H1 (cell line): Measurements from ENCODE around the gene STAT2. TPM values are rescaled to one million over a fixed set of nuclear protein-coding genes. Genes with fewer than 3 reads are reported as not detected.

ENCODE experiments used
- CTCF ChIA-PET: fragments of 300-600 bp; sonication (Branson Sonifier 250); formaldehyde crosslinking; loops from one replicate; lab custom pipeline; 2021; ENCODE audit not compliant: partially characterized antibody; lab: Charles Lee
- POLR2A ChIA-PET: fragments of 300-600 bp; sonication (Branson Sonifier 250); formaldehyde crosslinking; loops from one replicate; lab custom pipeline; 2021; ENCODE audit warnings: inconsistent platforms; ENCODE audit not compliant: partially characterized antibody; lab: Charles Lee
- DNase-seq, 2 experiments: peaks; one replicate each; pipeline versions ENCODE4 v3.0.0 to v3.0.0-alpha.2; 2010 to 2022; ENCODE audit warnings: low spot score in 2 of 2, low read depth in 1 of 2, mixed read lengths in 1 of 2
- FAIRE-seq: peaks from 2 replicates; lab custom pipeline; 2011; peaks lifted over from hg19 to GRCh38; lab: Jason Lieb, UNC
- H2AFZ ChIP-seq: 2 replicates; pipeline ENCODE4 v1.8.1; 2012; ENCODE audit warnings: low read length, inconsistent platforms
- H2AK5ac ChIP-seq: 2 replicates; pipeline ENCODE4 v1.6.1; 2013; ENCODE audit warnings: low read depth, low read length
- H2BK120ac ChIP-seq: replicated peaks from 2 replicates; pipeline ENCODE3; 2013; ENCODE audit warnings: low read depth, low read length, inconsistent platforms
- H2BK12ac ChIP-seq: 2 replicates; pipeline ENCODE4 v1.6.1; 2013; ENCODE audit warnings: low read depth, low read length
- H2BK15ac ChIP-seq: 2 replicates; pipeline ENCODE4 v1.6.1; 2013; ENCODE audit warnings: low read length
- H2BK20ac ChIP-seq: 2 replicates; pipeline ENCODE4 v1.6.1; 2013; ENCODE audit warnings: low read length
- H2BK5ac ChIP-seq: 2 replicates; pipeline ENCODE4 v1.6.1; 2013; ENCODE audit warnings: low read depth, low read length
- H3K14ac ChIP-seq: 2 replicates; pipeline ENCODE4 v1.6.1; 2013; ENCODE audit warnings: inconsistent platforms; ENCODE audit not compliant: insufficient read length
- H3K18ac ChIP-seq: 2 replicates; pipeline ENCODE4 v1.6.1; 2013; ENCODE audit warnings: low read length; ENCODE audit errors: extremely low read depth
- H3K23ac ChIP-seq: 2 replicates; pipeline ENCODE4 v1.6.1; 2013; ENCODE audit warnings: inconsistent platforms; ENCODE audit not compliant: insufficient read length
- H3K23me2 ChIP-seq: 2 replicates; pipeline ENCODE4 v1.6.1; 2013; ENCODE audit warnings: low read depth, low read length
- H3K27ac ChIP-seq: 2 replicates; pipeline ENCODE4 v1.6.1; 2011; ENCODE audit warnings: low read depth, low read length, inconsistent platforms
- H3K27me3 ChIP-seq, 4 experiments: replicated peaks in 1 of 4; 1 replicate in 1 of 4; 2 replicates in 3 of 4; pipeline versions ENCODE4 v1.6.1 to v1.8.1; 2011 to 2013; ENCODE audit warnings: low read length in 3 of 4, mild to moderate bottlenecking in 3 of 4, inconsistent platforms in 2 of 4, mixed read lengths in 2 of 4, moderate library complexity in 1 of 4; ENCODE audit not compliant: control insufficient read depth in 3 of 4, insufficient read depth in 3 of 4; ENCODE audit errors: extremely low read depth in 1 of 4
- H3K36me3 ChIP-seq, 4 experiments: 2 replicates each; pipeline versions ENCODE4 v1.6.1 to v1.8.1; 2011 to 2013; ENCODE audit warnings: mild to moderate bottlenecking in 4 of 4, low read length in 3 of 4, moderate library complexity in 2 of 4, control low read depth in 1 of 4, inconsistent platforms in 1 of 4; ENCODE audit not compliant: insufficient read depth in 4 of 4, control insufficient read depth in 2 of 4
- H3K4ac ChIP-seq: replicated peaks from 2 replicates; pipeline ENCODE3; 2013; ENCODE audit warnings: low read length, low read depth, mixed read lengths, inconsistent platforms; ENCODE audit not compliant: insufficient read length
- H3K4me1 ChIP-seq, 4 experiments: replicated peaks in 1 of 4; 1 replicate in 1 of 4; 2 replicates in 3 of 4; pipeline versions ENCODE4 v1.6.1 to v1.8.1; 2011 to 2013; ENCODE audit warnings: low read length in 3 of 4, inconsistent platforms in 2 of 4, mixed read lengths in 1 of 4; ENCODE audit not compliant: insufficient read depth in 4 of 4, control insufficient read depth in 3 of 4
- H3K4me2 ChIP-seq, 2 experiments: 2 replicates each; pipeline versions ENCODE4 v1.6.1 to v1.8.1; 2011 to 2013; ENCODE audit warnings: low read depth in 2 of 2, low read length in 2 of 2, control low read depth in 1 of 2, inconsistent platforms in 1 of 2, mild to moderate bottlenecking in 1 of 2; ENCODE audit not compliant: insufficient read depth in 1 of 2
- H3K4me3 ChIP-seq, 4 experiments: fragments of 200-600, 300-600 bp in 1 of 4; sonication (generic), shearing (Covaris generic), sonication (Bioruptor Twin) in 1 of 4; 2 replicates each; pipeline versions ENCODE4 v1.5.1 to v1.8.1; 2011 to 2016; ENCODE audit warnings: low read length in 4 of 4, low read depth in 3 of 4, control low read depth in 2 of 4, inconsistent platforms in 2 of 4, mild to moderate bottlenecking in 2 of 4, mixed read lengths in 1 of 4, moderate library complexity in 1 of 4; ENCODE audit not compliant: insufficient read depth in 2 of 4; ENCODE audit errors: extremely low read depth in 1 of 4
- H3K56ac ChIP-seq: replicated peaks from 2 replicates; pipeline ENCODE3; 2013; ENCODE audit warnings: low read depth, mild to moderate bottlenecking, mixed read lengths, low read length, inconsistent platforms; ENCODE audit not compliant: insufficient read length
- H3K79me1 ChIP-seq: 2 replicates; pipeline ENCODE4 v1.6.1; 2013; ENCODE audit warnings: low read depth, low read length, control low read depth
- H3K79me2 ChIP-seq, 2 experiments: 2 replicates each; pipeline versions ENCODE4 v1.6.1 to v1.8.1; 2012 to 2013; ENCODE audit warnings: low read length in 2 of 2, mild to moderate bottlenecking in 2 of 2, inconsistent platforms in 1 of 2; ENCODE audit not compliant: insufficient read depth in 2 of 2, control insufficient read depth in 1 of 2
- H3K9ac ChIP-seq, 4 experiments: replicated peaks in 1 of 4; 1 replicate in 1 of 4; 2 replicates in 3 of 4; pipeline versions ENCODE4 v1.6.1 to v1.8.1; 2011 to 2013; ENCODE audit warnings: low read depth in 3 of 4, low read length in 3 of 4, control low read depth in 2 of 4, mild to moderate bottlenecking in 2 of 4, moderate library complexity in 2 of 4, inconsistent platforms in 1 of 4; ENCODE audit errors: extremely low read depth in 1 of 4
- H3K9me3 ChIP-seq, 2 experiments: 2 replicates each; pipeline versions ENCODE4 v1.6.1 to v1.8.1; 2012 to 2013; ENCODE audit warnings: mild to moderate bottlenecking in 2 of 2, moderate library complexity in 2 of 2, control low read depth in 1 of 2, inconsistent platforms in 1 of 2, low read depth in 1 of 2, low read length in 1 of 2, mixed read lengths in 1 of 2; ENCODE audit not compliant: insufficient read depth in 2 of 2
- H4K20me1 ChIP-seq, 2 experiments: replicated peaks in 1 of 2; 2 replicates each; pipeline versions ENCODE3 to v1.8.1; 2011 to 2013; ENCODE audit warnings: inconsistent platforms in 2 of 2, low read length in 2 of 2, mild to moderate bottlenecking in 1 of 2; ENCODE audit not compliant: insufficient read depth in 2 of 2, control insufficient read depth in 1 of 2
- H4K5ac ChIP-seq: 2 replicates; pipeline ENCODE4 v1.6.1; 2013; ENCODE audit warnings: low read length, low read depth, mixed read lengths, inconsistent platforms; ENCODE audit not compliant: insufficient read length
- H4K8ac ChIP-seq: 2 replicates; pipeline ENCODE4 v1.8.0; 2013; ENCODE audit warnings: mild to moderate bottlenecking, moderate library complexity, low read length, inconsistent platforms; ENCODE audit not compliant: insufficient read depth; ENCODE audit errors: extremely low read depth
- H4K91ac ChIP-seq: replicated peaks from 2 replicates; pipeline ENCODE3; 2013; ENCODE audit warnings: low read length, mixed read lengths, inconsistent platforms; ENCODE audit not compliant: insufficient read length
- BACH1 ChIP-seq: IDR thresholded peaks from 2 replicates; pipeline ENCODE4 v1.6.1; 2012; ENCODE audit warnings: low read length, improper control_type of control experiment
- KDM1A ChIP-seq: fragments of 200-600, 300-600 bp; sonication (generic); IDR thresholded peaks from 2 replicates; pipeline ENCODE4 v1.7.1; 2016; ENCODE audit warnings: mild to moderate bottlenecking, low read length, borderline replicate concordance
- POLR2AphosphoS5 ChIP-seq: IDR thresholded peaks from 2 replicates; pipeline ENCODE4 v1.6.1; 2011; ENCODE audit warnings: low read depth, low read length
- RFX5 ChIP-seq: IDR thresholded peaks from 2 replicates; pipeline ENCODE4 v1.6.1; 2011; ENCODE audit warnings: low read depth, low read length, improper control_type of control experiment, borderline replicate concordance
- RXRA ChIP-seq: IDR thresholded peaks from 2 replicates; pipeline ENCODE4 v1.6.1; 2011; ENCODE audit warnings: low read depth, mild to moderate bottlenecking, low read length, moderate library complexity; ENCODE audit not compliant: insufficient read depth
- SIX5 ChIP-seq: IDR thresholded peaks from 2 replicates; pipeline ENCODE4 v1.6.1; 2011; ENCODE audit warnings: mild to moderate bottlenecking, low read depth, low read length
- WGBS, 2 experiments: shearing (Covaris generic) in 1 of 2; methylation state at CpG; one replicate each; pipeline versions ENCODE4 v1.1.6 to v1.1.7; 2013 to 2015; ENCODE audit warnings: low lambda C conversion rate in 2 of 2, mixed read lengths in 2 of 2, inconsistent platforms in 1 of 2, low coverage in 1 of 2, missing lambda C conversion rate in 1 of 2; ENCODE audit not compliant: insufficient replicate concordance in 2 of 2, insufficient coverage in 1 of 2, insufficient read length in 1 of 2; ENCODE audit errors: extremely low coverage in 1 of 2, missing lambda C conversion rate in 1 of 2; 5-methylcytosine and 5-hydroxymethylcytosine counted together
- polyA plus RNA-seq, 7 experiments: library from polyadenylated mRNA; depleted of rRNA in 3 of 7; stranded (reverse) in 5 of 7; unstranded in 2 of 7; fragments of >200 nt in 5 of 7; fragments of 200-250 nt in 2 of 7; gene quantifications; 1 replicate in 5 of 7; 2 replicates in 1 of 7; 4 replicates in 1 of 7; pipeline versions ENCODE4 v1.2.1 to v1.2.3, GENCODE V29; 2011 to 2013; ENCODE audit warnings: missing spikeins in 2 of 7, mixed read lengths in 2 of 7
- total RNA-seq: library from RNA; stranded (reverse); fragmentation: NEBNext Ultra II Directional; extraction: Animal tissue kit (Norgen Biotek cat#: 25700); gene quantifications from 2 replicates; pipeline ENCODE4 v1.2.1, GENCODE V29; 2021
- TF ChIP-seq, protein P1 (sequence below): IDR thresholded peaks from 2 replicates; pipeline ENCODE4 v1.6.1; 2012; ENCODE audit warnings: inconsistent platforms

The STAT2 gene
- total and polyA plus RNA-seq, 2 of the 8 experiments (the other 6 are each of a cell fraction or from before 2014, with no cell fraction given): 37.1 to 44.7 TPM

DNA sequence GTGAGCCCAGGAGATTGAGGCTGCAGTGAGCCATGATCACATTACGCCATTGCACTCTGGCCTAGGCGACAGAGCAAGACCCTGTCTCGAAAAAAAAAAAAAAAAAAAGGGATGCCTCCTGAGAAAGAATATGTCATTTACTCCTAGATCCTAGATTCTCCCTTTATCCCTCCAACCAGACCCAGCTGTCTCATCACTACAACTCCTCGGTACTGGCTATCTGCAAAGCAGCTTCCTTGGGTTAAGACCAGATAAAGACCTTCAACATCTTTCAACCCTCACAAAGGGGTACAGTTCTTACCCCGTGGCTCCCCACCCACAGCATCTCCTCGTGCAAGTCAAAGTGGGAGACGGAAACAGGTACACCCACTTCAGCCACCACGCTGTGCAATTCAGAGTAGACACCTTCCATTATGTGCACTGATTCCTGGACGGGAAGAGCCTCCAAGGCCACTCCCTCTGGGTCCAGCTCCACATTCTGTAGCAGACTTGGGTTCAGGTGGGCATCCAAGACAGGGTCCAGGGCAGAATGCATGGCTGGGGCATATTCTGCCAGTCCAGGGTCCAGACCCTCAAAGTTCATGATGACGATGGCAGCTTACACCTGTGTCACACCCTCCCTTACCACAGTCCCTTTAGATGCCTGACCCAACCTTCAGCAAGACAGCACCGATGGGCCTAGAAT, 27.3 kb downstream of the STAT2 start:
- Histone ChIP-seq H3K4me3 (peak overlapping the region; percentile 15 to 73 (median 56)), H4K5ac (peak overlapping the region; percentile 7), H3K27ac (peak overlapping the region; percentile 81; the same call in 1 of the 2 replicates), H3K36me3 (0 out of 8 replicates have a peak, but pooled peaks cover 0 to 2% (median 0%) of the 10 kb centered on the region in 4 experiments), H3K4me1 (peaks cover 2 to 14% (median 6%) of the 10 kb centered on the region in 4 experiments), H3K79me1 (no peaks in the 10 kb centered on the region), H3K18ac (no peak overlapping the region), H4K91ac (peak overlapping the region; percentile 54), H3K4me2 (peak overlapping the region; percentile 78 to 93), H3K23ac (no peak overlapping the region), H3K4ac (no peak overlapping the region), H2BK12ac (peak overlapping the region; percentile 84), H3K9ac (peak overlapping the region in 3 of 4 experiments; percentile 4 to 84 (median 69); a peak in 5 of 7 replicates), H2BK5ac (peak overlapping the region; percentile 78), H3K14ac (no peak overlapping the region), H3K23me2 (peaks cover 7% of the 10 kb centered on the region; the same call in 1 of the 2 replicates), H4K8ac (peak overlapping the region; percentile 6; the same call in 1 of the 2 replicates), H2BK20ac (peak overlapping the region; percentile 63; the same call in 1 of the 2 replicates), H3K9me3 (no peaks in the 10 kb centered on the region), H2BK15ac (peak overlapping the region; percentile 46; the same call in 1 of the 2 replicates), H3K79me2 (no peaks in the 10 kb centered on the region), H3K27me3 (no peaks in the 10 kb centered on the region), H3K56ac (no peak overlapping the region), H2BK120ac (no peak overlapping the region), H4K20me1 (no peaks in the 10 kb centered on the region), H2AK5ac (peak overlapping the region; percentile 88), H2AFZ (no peak overlapping the region)
- DNase-seq: no peak
- WGBS, 2 experiments: 90% methylated on average over 11 of the region's 11 CpGs; no CpG with 5 or more reads in 1 of the 2 experiments
- POLR2A ChIA-PET: interaction anchor here (0.6 to 7.2 kb wide), 18 partner anchors 8 to 252 kb away, joined by 3 to 55 read pairs (median 3); partner anchors contain the start of genes CNPY2, COQ10A, MYL6 and RNF41
- CTCF ChIA-PET: interaction anchor here (0.6 to 7.2 kb wide), 9 partner anchors 9 to 144 kb away, joined by 3 to 38 read pairs (median 5); partner anchors contain the start of genes CNPY2, RNF41 and STAT2
- FAIRE-seq: no peak
- TF ChIP-seq BACH1 (no peak), POLR2AphosphoS5 (no peak), KDM1A (no peak), SIX5 (no peak), RXRA (no peak), RFX5 (no peak)
- TF ChIP-seq, protein P1, sequence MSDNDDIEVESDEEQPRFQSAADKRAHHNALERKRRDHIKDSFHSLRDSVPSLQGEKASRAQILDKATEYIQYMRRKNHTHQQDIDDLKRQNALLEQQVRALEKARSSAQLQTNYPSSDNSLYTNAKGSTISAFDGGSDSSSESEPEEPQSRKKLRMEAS: no peak
